SK-MEL-5 (cell line): ENCODE results near the gene TEDC2. TPM values are rescaled to one million over a fixed set of nuclear protein-coding genes. Genes with fewer than 3 reads are reported as not detected.
A peak's percentile ranks its signal among the peaks of the same experiment; 100 is the strongest.

Experiments
- DNase-seq: peaks from one replicate; pipeline ENCODE4 v3.0.0-alpha.2; 2016; ENCODE audit warnings: low read depth, low spot score
- in situ Hi-C: cut with HindIII; loops from 2 replicates; pipeline ENCODE4 v1.10.0; 2016; ENCODE audit warnings: low sequenced_read_pairs, high pct_unique_total_duplicates, low pct_unique_long_range_greater_than_20kb
- total RNA-seq: library from RNA; depleted of rRNA; stranded (reverse); fragments of >200 nt; shearing (Covaris generic); gene quantifications from 2 replicates; pipeline ENCODE4 v1.2.3, GENCODE V29; 2014

Gene TEDC2
- total RNA-seq, 1 experiment from 2014 or later: 12.1 TPM

DNA sequence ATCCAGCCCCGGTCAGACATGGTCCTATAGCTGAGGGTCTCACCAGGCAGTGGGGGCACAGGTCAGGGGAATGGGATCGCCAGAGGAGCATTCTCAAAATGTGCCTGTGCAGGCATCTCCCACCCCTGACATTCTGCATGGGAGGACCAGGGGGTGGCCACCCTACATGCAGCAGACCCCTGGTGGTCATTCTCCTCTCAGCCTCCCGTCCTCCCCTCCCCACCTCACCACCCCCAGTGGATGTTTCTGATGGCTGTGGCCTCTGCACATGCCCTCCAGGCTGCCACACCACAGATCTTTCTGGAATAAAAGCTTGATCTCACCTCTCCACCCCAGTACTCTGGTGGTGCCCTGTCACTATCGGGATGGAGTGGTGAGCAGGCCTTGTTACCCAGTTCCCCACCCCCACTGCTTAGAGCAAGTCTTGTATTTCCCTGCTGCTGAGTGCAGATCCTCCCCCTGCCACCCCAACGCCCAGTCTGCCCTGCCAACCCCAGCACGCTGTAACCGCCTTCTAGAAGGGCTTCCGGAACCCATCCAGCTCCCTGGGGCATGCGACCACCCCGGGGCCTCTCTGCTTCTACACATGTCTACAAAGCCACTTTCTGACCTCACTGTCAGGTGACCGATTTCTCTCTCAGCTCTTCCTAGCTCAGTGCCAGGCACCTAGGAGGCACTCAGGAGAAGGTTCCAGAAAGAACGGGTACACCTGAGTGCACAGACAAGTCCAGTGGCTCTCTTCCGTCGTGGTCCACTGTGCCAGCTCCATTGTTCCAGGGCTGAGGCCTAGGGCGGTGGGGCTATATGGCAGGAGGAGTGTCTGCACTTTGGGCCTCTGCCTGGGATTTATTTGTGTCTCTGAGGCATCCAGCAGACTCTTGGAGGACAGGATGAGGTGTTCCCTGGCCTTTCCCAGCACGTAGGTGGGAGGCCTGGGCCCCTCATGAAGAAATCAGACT is 24.3 kb downstream of the TEDC2 start:
- in situ Hi-C loops: no loop called here
- no peak for DNase-seq

DNA sequence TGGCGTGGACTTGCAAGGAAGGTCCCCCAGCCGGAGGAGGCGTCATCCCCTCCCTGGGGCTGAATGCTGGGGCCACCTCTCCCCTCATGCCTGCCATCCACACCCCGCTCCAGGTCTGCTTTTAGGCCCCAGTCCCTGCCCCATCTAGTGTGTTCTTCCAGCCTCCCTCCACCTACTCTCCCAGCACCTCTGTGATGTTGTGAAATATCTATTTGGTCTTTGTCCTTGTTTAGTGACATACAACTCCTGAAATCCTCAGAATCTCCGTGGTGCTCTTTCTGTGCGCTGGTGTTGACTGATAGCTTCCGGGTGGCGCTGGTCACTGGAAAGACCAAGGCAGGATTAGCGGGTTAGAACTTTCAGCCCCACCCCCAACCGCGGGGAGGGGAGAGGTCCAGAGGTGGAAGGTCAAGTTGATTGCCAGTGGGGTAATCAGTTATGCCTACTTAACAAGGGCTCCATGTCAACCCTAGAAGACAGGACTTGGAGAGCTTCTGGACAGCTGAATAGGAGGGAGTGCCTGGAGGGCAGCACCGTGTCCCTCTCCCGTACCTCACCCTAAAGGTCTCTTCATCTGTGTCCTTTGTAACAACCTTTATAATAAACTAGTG is 25.1 kb downstream of the TEDC2 start:
- DNase-seq: no peak
- in situ Hi-C loops: no loop called here

- DNase-seq: no peak
- in situ Hi-C loops: no loop called here
Observed at GRCh38 chr16:2485811-2486507, 26.1 kb downstream of the TEDC2 start.

GRCh38 chr16:2486645-2487516 is 27.0 kb downstream of the TEDC2 start:
- peak; percentile 26 for DNase-seq
- in situ Hi-C loops: no loop called here

GRCh38 chr16:2487517-2487842 is 27.6 kb downstream of the TEDC2 start:
- in situ Hi-C loops: no loop called here
- no peak for DNase-seq

- in situ Hi-C loops: no loop called here
- DNase-seq: no peak
Observed at GRCh38 chr16:2487903-2488531, 28.1 kb downstream of the TEDC2 start.

- in situ Hi-C loops: no loop called here
- DNase-seq: no peak
Observed at GRCh38 chr16:2489581-2489980, 29.7 kb downstream of the TEDC2 start.

- in situ Hi-C loops: no loop called here
- no peak for DNase-seq
Observed at GRCh38 chr16:2490190-2491105, 30.5 kb downstream of the TEDC2 start.

DNA sequence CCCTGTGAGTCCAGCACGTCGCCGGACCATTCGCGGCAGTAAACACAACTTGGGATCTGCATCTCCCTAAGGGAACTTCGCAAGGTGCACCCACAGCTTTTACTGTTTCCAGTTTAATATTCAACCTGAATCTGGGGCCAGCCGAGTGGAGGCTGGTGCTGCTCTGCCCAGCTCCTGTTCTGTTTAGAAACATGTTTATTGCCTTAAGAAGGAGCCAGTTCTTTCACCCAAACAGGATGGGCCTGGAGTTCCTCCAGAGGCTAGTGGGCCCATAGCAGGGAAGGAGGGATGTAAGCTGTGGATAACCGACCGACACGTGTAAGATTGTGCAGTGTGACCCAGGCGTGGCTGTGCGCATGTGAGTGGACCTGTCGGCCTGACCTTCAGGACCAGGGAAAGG is 32.4 kb downstream of the TEDC2 start:
- in situ Hi-C loops: no loop called here
- no peak for DNase-seq

DNA sequence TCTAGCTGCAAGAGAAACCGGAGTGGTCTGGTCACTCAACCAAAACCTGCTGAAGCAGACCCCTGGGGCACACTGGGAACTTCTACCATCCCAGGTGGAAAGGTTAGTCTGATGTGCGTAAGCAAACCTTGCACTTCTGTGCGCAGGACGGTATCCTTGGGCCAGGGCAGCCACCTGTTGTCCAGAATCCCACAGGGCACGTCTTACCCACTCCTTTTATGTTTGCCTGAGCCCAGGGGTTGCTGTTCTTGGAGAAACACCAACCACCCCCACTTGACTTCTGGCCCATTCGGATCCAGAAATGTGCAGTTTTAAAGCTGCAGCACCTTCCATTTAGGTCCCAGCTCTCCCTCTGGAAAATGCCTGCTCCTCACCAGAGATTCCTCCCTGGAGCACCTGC is 33.7 kb downstream of the TEDC2 start:
- in situ Hi-C loops: no loop called here
- DNase-seq: no peak

GRCh38 chr16:2494616-2495015 is 34.7 kb downstream of the TEDC2 start:
- in situ Hi-C loops: no loop called here
- no peak for DNase-seq

- DNase-seq: no peak
- in situ Hi-C loops: no loop called here
Observed at GRCh38 chr16:2495041-2495440, 35.1 kb downstream of the TEDC2 start.

GRCh38 chr16:2496223-2497115 is 36.6 kb downstream of the TEDC2 start:
- in situ Hi-C loops: no loop called here
- no peak for DNase-seq

DNA sequence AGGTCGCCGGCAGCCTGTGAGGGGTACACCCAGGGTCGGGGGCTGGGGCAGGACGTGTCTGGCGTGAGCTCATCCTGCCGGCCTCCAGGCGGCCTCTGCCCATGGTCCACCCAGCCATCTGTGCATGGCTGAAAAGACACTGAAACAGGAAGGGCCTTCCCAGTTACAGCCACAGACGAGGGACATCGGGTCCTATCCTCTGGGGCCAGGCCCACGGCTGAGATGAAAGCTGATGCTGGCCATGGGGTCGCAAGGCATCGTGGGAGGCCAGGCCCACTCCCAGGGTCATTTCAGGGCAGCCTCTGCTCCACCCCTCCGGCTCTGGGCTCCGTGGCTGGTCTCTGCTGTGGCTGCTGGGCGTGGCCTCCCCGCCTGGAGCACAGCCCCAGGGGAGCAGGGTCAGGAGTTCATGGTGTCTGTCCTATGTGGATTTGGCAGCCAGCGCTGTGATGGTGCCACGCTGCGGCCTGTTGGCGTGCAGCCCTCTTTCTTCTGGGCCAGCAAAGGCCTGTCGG is 37.3 kb downstream of the TEDC2 start:
- no peak for DNase-seq
- in situ Hi-C loops: no loop called here

- in situ Hi-C loops: no loop called here
Observed at GRCh38 chr16:2497695-2498484, 38.0 kb downstream of the TEDC2 start.

More at GRCh38 chr16:2497695-2498484, 38.0 kb downstream of the TEDC2 start:
- DNase-seq: no peak
